Esophagus muscularis mucosa (tissue), 3 donors: Measurements from ENCODE around the gene USPL1.

Experiments used
- CTCF ChIP-seq, 3 experiments: fragments of 200-600 bp in 2 of 3; fragments of 450-650 bp in 1 of 3; sonication (generic) in 2 of 3; IDR thresholded peaks; one replicate each; pipeline ENCODE4 v1.5.1; 2017 to 2019; ENCODE audit warnings: antibody characterized with exemption in 3 of 3, mild to moderate bottlenecking in 2 of 3, moderate library complexity in 1 of 3
- POLR2AphosphoS5 ChIP-seq, 2 donors: sonication (generic); formaldehyde crosslinking; IDR thresholded peaks; one replicate each; pipeline ENCODE4 v1.6.1; 2017; ENCODE audit warnings: antibody characterized with exemption in 2 of 2

DNA sequence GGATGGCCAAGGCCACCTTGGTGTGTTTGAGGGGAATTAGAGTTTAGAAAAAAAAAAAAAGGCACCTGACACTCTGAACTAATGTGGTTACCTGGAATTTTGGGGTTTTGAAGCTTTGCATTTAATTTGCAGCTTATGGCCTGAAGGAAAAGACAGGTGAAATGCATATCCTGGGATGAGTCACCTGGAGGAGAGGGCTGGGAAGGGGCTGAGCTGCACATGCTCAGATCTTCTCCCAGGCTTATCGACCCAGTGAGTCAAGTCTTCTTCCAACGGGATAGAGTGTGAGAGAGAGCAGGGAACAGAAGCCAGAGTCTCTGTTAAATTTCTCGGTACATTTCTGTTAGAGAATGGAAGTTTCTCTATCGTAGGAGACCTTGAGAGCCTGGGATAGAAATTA is 88.0 kb downstream of the USPL1 start:
- no peak for TF ChIP-seq CTCF (IDR thresholded peaks at IDR 0.05)
- no peak for TF ChIP-seq POLR2AphosphoS5 (IDR thresholded peaks at IDR 0.05)
